HEK293 (cell line): ENCODE measurements around the gene RER1.

Source experiments
- CTCF ChIA-PET: fragments of 350-600 bp; formaldehyde crosslinking; extraction: SDS; loops from one replicate; lab custom pipeline; 2021; ENCODE audit warnings: antibody characterized with exemption; lab: Yijun Ruan, JAX
- POLR2A ChIA-PET: fragments of 300-600 bp; formaldehyde crosslinking; extraction: SDS; loops from one replicate; lab custom pipeline; 2020; ENCODE audit warnings: antibody characterized with exemption, inconsistent platforms; lab: Yijun Ruan, JAX
- H3K27ac ChIP-seq: fragments of 200-500 bp; sonication (Bioruptor generic); 2 replicates; pipeline ENCODE4 v1.5.1; 2014; ENCODE audit warnings: low read depth, low read length, control low read depth, inconsistent platforms; ENCODE audit errors: extremely low read depth
- H3K36me3 ChIP-seq, 2 experiments: fragments of 200-500 bp in 1 of 2; sonication (Bioruptor generic) in 1 of 2; 1 replicate in 1 of 2; 2 replicates in 1 of 2; pipeline ENCODE4 v1.5.1; 2014 to 2017; ENCODE audit warnings: inconsistent platforms in 2 of 2, low read length in 2 of 2; ENCODE audit not compliant: control insufficient read depth in 2 of 2, insufficient read depth in 1 of 2
- H3K4me1 ChIP-seq: fragments of 200-500 bp; sonication (Bioruptor generic); 2 replicates; pipeline ENCODE4 v1.5.1; 2014; ENCODE audit warnings: mild to moderate bottlenecking, low read length, inconsistent platforms; ENCODE audit not compliant: control insufficient read depth, insufficient read depth
- H3K4me3 ChIP-seq: 2 replicates; pipeline ENCODE4 v1.5.1; 2011; ENCODE audit warnings: low read depth, mild to moderate bottlenecking, control low read depth, low read length, moderate library complexity
- H3K9me3 ChIP-seq: fragments of 200-500 bp; sonication (Bioruptor generic); 2 replicates; pipeline ENCODE4 v1.5.1; 2014; ENCODE audit warnings: low read depth, low read length, inconsistent platforms; ENCODE audit not compliant: control insufficient read depth, insufficient read depth
- FEZF1 ChIP-seq: fragments of 450-650 bp; formaldehyde crosslinking; IDR thresholded peaks from 2 replicates; pipeline ENCODE4 v1.5.1; 2016; ENCODE audit warnings: missing biosample characterization, missing genetic modification characterization
- KLF7 ChIP-seq: fragments of 450-650 bp; formaldehyde crosslinking; IDR thresholded peaks from 2 replicates; pipeline ENCODE4 v1.5.1; 2016; ENCODE audit warnings: missing biosample characterization, missing genetic modification characterization, borderline replicate concordance
- PRDM1 ChIP-seq: fragments of 450-650 bp; formaldehyde crosslinking; IDR thresholded peaks from 2 replicates; pipeline ENCODE4; 2016; ENCODE audit warnings: missing biosample characterization, missing genetic modification characterization
- TRIM28 ChIP-seq: IDR thresholded peaks from 2 replicates; pipeline ENCODE4 v1.6.1; 2011; ENCODE audit warnings: low read length, control low read depth, borderline replicate concordance
- ZBTB7A ChIP-seq: fragments of 450-650 bp; formaldehyde crosslinking; IDR thresholded peaks from 2 replicates; pipeline ENCODE4 v1.5.1; 2016; ENCODE audit warnings: low read depth, missing biosample characterization, missing genetic modification characterization
- ZIC2 ChIP-seq: fragments of 450-650 bp; formaldehyde crosslinking; IDR thresholded peaks from 2 replicates; pipeline ENCODE4 v1.5.1; 2016; ENCODE audit warnings: missing biosample characterization, missing genetic modification characterization
- ZNF138 ChIP-seq: fragments of 450-650 bp; formaldehyde crosslinking; IDR thresholded peaks from 2 replicates; pipeline ENCODE4 v1.5.1; 2016; ENCODE audit warnings: missing biosample characterization, missing genetic modification characterization, borderline replicate concordance
- ZNF155 ChIP-seq: fragments of 450-650 bp; formaldehyde crosslinking; IDR thresholded peaks from 2 replicates; pipeline ENCODE4 v1.5.1; 2016; ENCODE audit warnings: missing biosample characterization, missing genetic modification characterization
- ZNF202 ChIP-seq: fragments of 450-650 bp; formaldehyde crosslinking; IDR thresholded peaks from 2 replicates; pipeline ENCODE4 v1.5.1; 2016; ENCODE audit warnings: missing biosample characterization, missing genetic modification characterization, borderline replicate concordance
- ZNF335 ChIP-seq: fragments of 450-650 bp; formaldehyde crosslinking; conservative IDR thresholded peaks from 2 replicates; pipeline ENCODE4 v1.5.1; 2016; ENCODE audit warnings: missing biosample characterization, missing genetic modification characterization
- ZNF549 ChIP-seq: fragments of 450-650 bp; IDR thresholded peaks from 2 replicates; pipeline ENCODE4 v1.5.1; 2018; ENCODE audit warnings: missing biosample characterization, missing genetic modification characterization, mild to moderate bottlenecking, inconsistent platforms, moderate library complexity
- ZNF654 ChIP-seq: fragments of 450-650 bp; formaldehyde crosslinking; IDR thresholded peaks from 2 replicates; pipeline ENCODE4 v1.5.1; 2016; ENCODE audit warnings: low read depth, missing biosample characterization, missing genetic modification characterization
- ZNF701 ChIP-seq: fragments of 450-650 bp; formaldehyde crosslinking; IDR thresholded peaks from 2 replicates; pipeline ENCODE4 v1.5.1; 2016; ENCODE audit warnings: missing biosample characterization, missing genetic modification characterization
- ZNF747 ChIP-seq: fragments of 450-650 bp; formaldehyde crosslinking; IDR thresholded peaks from 2 replicates; pipeline ENCODE4 v1.5.1; 2016; ENCODE audit warnings: missing biosample characterization, missing genetic modification characterization
- TF ChIP-seq, protein P1 (sequence below): fragments of 450-650 bp; formaldehyde crosslinking; IDR thresholded peaks from 2 replicates; pipeline ENCODE4 v1.5.1; 2016; ENCODE audit warnings: missing biosample characterization, missing genetic modification characterization
- TF ChIP-seq, protein P2 (sequence below): fragments of 450-650 bp; formaldehyde crosslinking; IDR thresholded peaks from 2 replicates; pipeline ENCODE4 v1.5.1; 2016; ENCODE audit warnings: missing biosample characterization, missing genetic modification characterization
- TF ChIP-seq, protein P3 (sequence below): fragments of 450-650 bp; formaldehyde crosslinking; IDR thresholded peaks from 2 replicates; pipeline ENCODE4 v1.5.1; 2017; ENCODE audit warnings: missing biosample characterization, mild to moderate bottlenecking, missing genetic modification characterization, moderate library complexity
- TF ChIP-seq, protein P4 (sequence below): fragments of 450-650 bp; formaldehyde crosslinking; conservative IDR thresholded peaks from 2 replicates; pipeline ENCODE4 v1.5.1; 2016; ENCODE audit warnings: low read depth, missing biosample characterization, missing genetic modification characterization
- TF ChIP-seq, protein P5 (sequence below): fragments of 450-650 bp; formaldehyde crosslinking; IDR thresholded peaks from 2 replicates; pipeline ENCODE4 v1.5.1; 2016; ENCODE audit warnings: missing biosample characterization, missing genetic modification characterization

The RER1 gene

DNA sequence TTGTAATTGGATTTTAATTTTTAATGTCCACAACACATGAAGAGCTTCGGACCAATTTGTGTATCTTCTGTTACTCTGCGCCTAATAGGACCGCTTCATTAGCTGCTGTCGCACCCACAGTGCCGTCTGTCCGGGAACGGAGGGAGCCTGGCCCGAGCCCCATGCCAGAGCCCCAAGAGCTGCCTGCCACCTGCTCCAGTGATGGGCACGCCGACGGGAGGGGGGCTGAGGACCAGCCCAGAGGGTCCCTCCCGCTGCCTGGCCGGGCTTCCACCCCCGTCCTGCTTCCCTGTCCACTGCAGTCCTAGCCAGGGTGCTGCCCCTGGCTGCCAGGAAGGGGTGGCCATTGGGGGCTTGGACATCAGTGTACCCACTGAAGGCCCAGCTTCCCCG is 54.2 kb downstream of the RER1 start (continued):
- TF ChIP-seq, protein P1, sequence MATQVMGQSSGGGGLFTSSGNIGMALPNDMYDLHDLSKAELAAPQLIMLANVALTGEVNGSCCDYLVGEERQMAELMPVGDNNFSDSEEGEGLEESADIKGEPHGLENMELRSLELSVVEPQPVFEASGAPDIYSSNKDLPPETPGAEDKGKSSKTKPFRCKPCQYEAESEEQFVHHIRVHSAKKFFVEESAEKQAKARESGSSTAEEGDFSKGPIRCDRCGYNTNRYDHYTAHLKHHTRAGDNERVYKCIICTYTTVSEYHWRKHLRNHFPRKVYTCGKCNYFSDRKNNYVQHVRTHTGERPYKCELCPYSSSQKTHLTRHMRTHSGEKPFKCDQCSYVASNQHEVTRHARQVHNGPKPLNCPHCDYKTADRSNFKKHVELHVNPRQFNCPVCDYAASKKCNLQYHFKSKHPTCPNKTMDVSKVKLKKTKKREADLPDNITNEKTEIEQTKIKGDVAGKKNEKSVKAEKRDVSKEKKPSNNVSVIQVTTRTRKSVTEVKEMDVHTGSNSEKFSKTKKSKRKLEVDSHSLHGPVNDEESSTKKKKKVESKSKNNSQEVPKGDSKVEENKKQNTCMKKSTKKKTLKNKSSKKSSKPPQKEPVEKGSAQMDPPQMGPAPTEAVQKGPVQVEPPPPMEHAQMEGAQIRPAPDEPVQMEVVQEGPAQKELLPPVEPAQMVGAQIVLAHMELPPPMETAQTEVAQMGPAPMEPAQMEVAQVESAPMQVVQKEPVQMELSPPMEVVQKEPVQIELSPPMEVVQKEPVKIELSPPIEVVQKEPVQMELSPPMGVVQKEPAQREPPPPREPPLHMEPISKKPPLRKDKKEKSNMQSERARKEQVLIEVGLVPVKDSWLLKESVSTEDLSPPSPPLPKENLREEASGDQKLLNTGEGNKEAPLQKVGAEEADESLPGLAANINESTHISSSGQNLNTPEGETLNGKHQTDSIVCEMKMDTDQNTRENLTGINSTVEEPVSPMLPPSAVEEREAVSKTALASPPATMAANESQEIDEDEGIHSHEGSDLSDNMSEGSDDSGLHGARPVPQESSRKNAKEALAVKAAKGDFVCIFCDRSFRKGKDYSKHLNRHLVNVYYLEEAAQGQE (tag by site-specific recombination) = no peak
- TF ChIP-seq ZNF701 (tag by site-specific recombination) (no peak), ZNF155 (no peak), ZNF747 (tag by site-specific recombination) (no peak), ZBTB7A (no peak), ZNF549 (tag by site-specific recombination) (no peak)
- TF ChIP-seq, protein P2, sequence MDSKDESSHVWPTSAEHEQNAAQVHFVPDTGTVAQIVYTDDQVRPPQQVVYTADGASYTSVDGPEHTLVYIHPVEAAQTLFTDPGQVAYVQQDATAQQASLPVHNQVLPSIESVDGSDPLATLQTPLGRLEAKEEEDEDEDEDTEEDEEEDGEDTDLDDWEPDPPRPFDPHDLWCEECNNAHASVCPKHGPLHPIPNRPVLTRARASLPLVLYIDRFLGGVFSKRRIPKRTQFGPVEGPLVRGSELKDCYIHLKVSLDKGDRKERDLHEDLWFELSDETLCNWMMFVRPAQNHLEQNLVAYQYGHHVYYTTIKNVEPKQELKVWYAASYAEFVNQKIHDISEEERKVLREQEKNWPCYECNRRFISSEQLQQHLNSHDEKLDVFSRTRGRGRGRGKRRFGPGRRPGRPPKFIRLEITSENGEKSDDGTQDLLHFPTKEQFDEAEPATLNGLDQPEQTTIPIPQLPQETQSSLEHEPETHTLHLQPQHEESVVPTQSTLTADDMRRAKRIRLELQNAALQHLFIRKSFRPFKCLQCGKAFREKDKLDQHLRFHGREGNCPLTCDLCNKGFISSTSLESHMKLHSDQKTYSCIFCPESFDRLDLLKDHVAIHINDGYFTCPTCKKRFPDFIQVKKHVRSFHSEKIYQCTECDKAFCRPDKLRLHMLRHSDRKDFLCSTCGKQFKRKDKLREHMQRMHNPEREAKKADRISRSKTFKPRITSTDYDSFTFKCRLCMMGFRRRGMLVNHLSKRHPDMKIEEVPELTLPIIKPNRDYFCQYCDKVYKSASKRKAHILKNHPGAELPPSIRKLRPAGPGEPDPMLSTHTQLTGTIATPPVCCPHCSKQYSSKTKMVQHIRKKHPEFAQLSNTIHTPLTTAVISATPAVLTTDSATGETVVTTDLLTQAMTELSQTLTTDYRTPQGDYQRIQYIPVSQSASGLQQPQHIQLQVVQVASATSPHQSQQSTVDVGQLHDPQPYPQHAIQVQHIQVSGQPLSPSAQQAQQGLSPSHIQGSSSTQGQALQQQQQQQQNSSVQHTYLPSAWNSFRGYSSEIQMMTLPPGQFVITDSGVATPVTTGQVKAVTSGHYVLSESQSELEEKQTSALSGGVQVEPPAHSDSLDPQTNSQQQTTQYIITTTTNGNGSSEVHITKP (tag by site-specific recombination) = no peak

DNA sequence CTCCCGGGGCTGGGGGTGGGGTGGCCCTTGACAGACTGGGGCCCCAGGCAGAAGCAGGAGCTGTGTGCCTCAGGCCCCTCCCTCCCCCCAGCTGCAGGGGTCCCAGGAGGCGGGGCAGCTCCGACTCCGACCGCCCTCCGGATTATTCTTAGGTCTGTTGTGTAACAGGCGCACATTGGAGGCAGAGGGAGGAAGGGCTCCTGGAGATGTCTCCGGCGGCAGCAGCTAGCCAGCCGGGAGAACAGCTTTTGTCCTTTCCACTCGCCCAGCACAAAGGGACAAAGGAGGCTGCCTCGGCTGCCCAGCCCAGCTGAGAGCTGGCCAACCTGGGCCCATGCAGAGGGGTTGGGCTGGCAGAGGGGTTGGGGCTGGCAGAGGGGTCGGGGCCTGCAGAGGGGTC is 54.8 kb downstream of the RER1 start:
- TF ChIP-seq ZNF202 (tag by site-specific recombination) = no peak
- no peak for TF ChIP-seq ZNF654 (tag by site-specific recombination)
- no peak for TF ChIP-seq PRDM1 (tag by site-specific recombination)
- TF ChIP-seq ZNF335 (tag by site-specific recombination) = no peak
- TF ChIP-seq, protein P3, sequence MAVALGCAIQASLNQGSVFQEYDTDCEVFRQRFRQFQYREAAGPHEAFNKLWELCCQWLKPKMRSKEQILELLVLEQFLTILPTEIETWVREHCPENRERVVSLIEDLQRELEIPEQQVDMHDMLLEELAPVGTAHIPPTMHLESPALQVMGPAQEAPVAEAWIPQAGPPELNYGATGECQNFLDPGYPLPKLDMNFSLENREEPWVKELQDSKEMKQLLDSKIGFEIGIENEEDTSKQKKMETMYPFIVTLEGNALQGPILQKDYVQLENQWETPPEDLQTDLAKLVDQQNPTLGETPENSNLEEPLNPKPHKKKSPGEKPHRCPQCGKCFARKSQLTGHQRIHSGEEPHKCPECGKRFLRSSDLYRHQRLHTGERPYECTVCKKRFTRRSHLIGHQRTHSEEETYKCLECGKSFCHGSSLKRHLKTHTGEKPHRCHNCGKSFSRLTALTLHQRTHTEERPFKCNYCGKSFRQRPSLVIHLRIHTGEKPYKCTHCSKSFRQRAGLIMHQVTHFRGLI (tag by site-specific recombination) = peak; percentile 93
- TF ChIP-seq ZNF138 (tag by site-specific recombination) = no peak
- TF ChIP-seq FEZF1 (tag by site-specific recombination) = no peak
- no peak for TF ChIP-seq TRIM28
- TF ChIP-seq KLF7 = no peak
- TF ChIP-seq, protein P4, sequence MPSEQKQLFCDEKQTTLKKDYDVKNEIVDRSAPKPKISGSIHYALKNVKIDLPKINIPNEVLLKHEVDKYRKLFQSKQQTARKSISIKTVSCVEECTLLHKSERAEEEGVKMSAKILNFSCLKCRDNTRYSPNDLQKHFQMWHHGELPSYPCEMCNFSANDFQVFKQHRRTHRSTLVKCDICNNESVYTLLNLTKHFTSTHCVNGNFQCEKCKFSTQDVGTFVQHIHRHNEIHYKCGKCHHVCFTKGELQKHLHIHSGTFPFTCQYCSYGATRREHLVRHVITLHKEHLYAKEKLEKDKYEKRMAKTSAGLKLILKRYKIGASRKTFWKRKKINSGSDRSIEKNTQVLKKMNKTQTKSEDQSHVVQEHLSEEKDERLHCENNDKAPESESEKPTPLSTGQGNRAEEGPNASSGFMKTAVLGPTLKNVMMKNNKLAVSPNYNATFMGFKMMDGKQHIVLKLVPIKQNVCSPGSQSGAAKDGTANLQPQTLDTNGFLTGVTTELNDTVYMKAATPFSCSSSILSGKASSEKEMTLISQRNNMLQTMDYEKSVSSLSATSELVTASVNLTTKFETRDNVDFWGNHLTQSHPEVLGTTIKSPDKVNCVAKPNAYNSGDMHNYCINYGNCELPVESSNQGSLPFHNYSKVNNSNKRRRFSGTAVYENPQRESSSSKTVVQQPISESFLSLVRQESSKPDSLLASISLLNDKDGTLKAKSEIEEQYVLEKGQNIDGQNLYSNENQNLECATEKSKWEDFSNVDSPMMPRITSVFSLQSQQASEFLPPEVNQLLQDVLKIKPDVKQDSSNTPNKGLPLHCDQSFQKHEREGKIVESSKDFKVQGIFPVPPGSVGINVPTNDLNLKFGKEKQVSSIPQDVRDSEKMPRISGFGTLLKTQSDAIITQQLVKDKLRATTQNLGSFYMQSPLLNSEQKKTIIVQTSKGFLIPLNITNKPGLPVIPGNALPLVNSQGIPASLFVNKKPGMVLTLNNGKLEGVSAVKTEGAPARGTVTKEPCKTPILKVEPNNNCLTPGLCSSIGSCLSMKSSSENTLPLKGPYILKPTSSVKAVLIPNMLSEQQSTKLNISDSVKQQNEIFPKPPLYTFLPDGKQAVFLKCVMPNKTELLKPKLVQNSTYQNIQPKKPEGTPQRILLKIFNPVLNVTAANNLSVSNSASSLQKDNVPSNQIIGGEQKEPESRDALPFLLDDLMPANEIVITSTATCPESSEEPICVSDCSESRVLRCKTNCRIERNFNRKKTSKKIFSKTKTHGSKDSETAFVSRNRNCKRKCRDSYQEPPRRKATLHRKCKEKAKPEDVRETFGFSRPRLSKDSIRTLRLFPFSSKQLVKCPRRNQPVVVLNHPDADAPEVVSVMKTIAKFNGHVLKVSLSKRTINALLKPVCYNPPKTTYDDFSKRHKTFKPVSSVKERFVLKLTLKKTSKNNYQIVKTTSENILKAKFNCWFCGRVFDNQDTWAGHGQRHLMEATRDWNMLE (tag by site-specific recombination) = no peak
- TF ChIP-seq, protein P5, sequence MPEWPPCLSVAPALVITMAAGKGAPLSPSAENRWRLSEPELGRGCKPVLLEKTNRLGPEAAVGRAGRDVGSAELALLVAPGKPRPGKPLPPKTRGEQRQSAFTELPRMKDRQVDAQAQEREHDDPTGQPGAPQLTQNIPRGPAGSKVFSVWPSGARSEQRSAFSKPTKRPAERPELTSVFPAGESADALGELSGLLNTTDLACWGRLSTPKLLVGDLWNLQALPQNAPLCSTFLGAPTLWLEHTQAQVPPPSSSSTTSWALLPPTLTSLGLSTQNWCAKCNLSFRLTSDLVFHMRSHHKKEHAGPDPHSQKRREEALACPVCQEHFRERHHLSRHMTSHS = no peak
- 0 out of 2 replicates have a peak, but pooled peaks have one; percentile 16 for TF ChIP-seq ZIC2 (tag by site-specific recombination)
- H3K4me3 ChIP-seq = no peak overlapping the region
- CTCF ChIA-PET = interaction anchor here (0.6 to 1.2 kb wide), 4 partner anchors 22 to 173 kb away, joined by 3 to 5 read pairs (median 4); no protein-coding TSS in a partner anchor

More for the DNA sequence above, 54.8 kb downstream of the RER1 start:
- POLR2A ChIA-PET = no interaction called here
- H3K4me1 ChIP-seq = no peaks in the 10 kb centered on the region
- no peak overlapping the region for H3K27ac ChIP-seq
- no peaks in the 10 kb centered on the region for H3K9me3 ChIP-seq
- no peaks in the 10 kb centered on the region for H3K36me3 ChIP-seq
